Neutrophil (primary cell): Measurements from ENCODE around the gene OR6N1.

Experiments used
- H3K27ac ChIP-seq: fragments of 200-600 bp; sonication (generic); 2 replicates; pipeline ENCODE4 v1.5.1; 2016; ENCODE audit warnings: mild to moderate bottlenecking, moderate library complexity
- H3K27me3 ChIP-seq: fragments of 200-600 bp; sonication (generic); 2 replicates; pipeline ENCODE4 v1.6.0; 2016; ENCODE audit warnings: mild to moderate bottlenecking
- H3K36me3 ChIP-seq: fragments of 200-600 bp; sonication (generic); 2 replicates; pipeline ENCODE4 v1.5.1; 2017
- H3K4me1 ChIP-seq, 2 experiments: fragments of 200-600 bp in 1 of 2; sonication (generic) in 1 of 2; 1 replicate in 1 of 2; 2 replicates in 1 of 2; pipeline versions ENCODE4 v1.5.1 to v1.6.1; 2013 to 2016; ENCODE audit warnings: low read depth in 1 of 2, low read length in 1 of 2, mild to moderate bottlenecking in 1 of 2, moderate library complexity in 1 of 2; ENCODE audit not compliant: control insufficient read depth in 1 of 2, insufficient read depth in 1 of 2
- H3K4me3 ChIP-seq, 2 experiments: fragments of 200-600 bp in 1 of 2; sonication (generic) in 1 of 2; 1 replicate in 1 of 2; 2 replicates in 1 of 2; pipeline ENCODE4 v1.5.1; 2013 to 2016; ENCODE audit warnings: low read depth in 1 of 2, low read length in 1 of 2, mild to moderate bottlenecking in 1 of 2, moderate library complexity in 1 of 2
- H3K9me3 ChIP-seq: fragments of 200-600 bp; sonication (generic); 2 replicates; pipeline ENCODE4 v1.5.1; 2016
- TF ChIP-seq, protein P1 (sequence below): fragments of 200-600 bp; sonication (generic); IDR thresholded peaks from 2 replicates; pipeline ENCODE4 v1.5.1; 2016; ENCODE audit warnings: antibody characterized with exemption

The OR6N1 gene

DNA sequence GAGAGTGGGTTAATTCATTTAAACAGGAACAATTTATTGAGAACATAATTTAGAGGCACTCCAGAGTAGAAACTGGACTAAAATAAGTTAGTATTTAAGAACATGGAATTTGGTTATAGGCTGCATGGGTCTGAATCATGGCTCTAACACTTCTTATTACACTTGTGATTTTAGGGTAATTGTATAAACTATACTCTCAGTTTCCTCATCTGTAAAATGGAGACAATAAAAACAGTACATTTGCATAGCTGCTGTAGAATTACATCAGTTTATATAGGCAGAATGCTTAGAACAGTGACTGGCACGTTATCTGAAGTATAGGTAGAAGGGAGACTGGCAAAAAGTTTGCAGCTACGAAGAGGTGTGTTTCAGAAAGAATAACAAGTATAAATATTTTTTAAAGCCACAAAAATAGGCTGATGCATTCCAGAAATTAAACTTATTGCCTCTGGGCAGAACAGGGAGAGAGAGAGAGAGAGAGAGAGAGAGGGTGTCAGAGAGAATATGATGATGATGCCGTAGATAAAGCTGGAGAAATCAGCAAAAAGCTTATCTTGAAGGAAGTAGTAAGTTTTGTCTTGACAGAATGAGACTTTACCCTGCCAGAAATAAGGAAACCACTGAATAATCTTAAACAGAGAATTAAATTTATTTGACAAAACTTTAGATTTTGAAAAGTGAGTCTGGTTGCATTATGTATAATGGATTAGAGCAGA lies 43.3 kb downstream of the OR6N1 start:
- TF ChIP-seq, protein P1, sequence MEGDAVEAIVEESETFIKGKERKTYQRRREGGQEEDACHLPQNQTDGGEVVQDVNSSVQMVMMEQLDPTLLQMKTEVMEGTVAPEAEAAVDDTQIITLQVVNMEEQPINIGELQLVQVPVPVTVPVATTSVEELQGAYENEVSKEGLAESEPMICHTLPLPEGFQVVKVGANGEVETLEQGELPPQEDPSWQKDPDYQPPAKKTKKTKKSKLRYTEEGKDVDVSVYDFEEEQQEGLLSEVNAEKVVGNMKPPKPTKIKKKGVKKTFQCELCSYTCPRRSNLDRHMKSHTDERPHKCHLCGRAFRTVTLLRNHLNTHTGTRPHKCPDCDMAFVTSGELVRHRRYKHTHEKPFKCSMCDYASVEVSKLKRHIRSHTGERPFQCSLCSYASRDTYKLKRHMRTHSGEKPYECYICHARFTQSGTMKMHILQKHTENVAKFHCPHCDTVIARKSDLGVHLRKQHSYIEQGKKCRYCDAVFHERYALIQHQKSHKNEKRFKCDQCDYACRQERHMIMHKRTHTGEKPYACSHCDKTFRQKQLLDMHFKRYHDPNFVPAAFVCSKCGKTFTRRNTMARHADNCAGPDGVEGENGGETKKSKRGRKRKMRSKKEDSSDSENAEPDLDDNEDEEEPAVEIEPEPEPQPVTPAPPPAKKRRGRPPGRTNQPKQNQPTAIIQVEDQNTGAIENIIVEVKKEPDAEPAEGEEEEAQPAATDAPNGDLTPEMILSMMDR, result no peak
- no peaks in the 10 kb centered on the region for H3K4me1 ChIP-seq
- no peak overlapping the region for H3K4me3 ChIP-seq
- no peak overlapping the region for H3K27ac ChIP-seq
- no peaks in the 10 kb centered on the region for H3K27me3 ChIP-seq
- no peaks in the 10 kb centered on the region for H3K9me3 ChIP-seq
- no peaks in the 10 kb centered on the region for H3K36me3 ChIP-seq

DNA sequence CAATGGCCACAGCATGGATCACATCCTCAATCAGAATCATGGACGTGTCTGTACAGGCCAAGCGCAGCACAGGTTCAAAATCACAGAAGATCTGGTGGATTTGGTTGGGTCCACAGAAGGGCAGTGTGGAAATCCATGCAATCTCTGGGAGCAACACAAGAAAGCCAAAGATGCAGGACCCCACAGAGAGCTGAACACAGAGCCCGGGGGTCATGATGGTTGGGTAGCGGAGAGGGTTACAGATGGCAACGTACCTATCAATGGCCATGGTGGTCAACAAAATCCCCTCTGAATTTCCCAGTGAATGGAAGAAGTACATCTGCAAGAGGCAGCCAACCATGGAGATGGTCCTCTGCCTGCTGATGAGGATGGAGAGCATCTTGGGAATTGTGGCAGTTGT lies 47.6 kb downstream of the OR6N1 start:
- TF ChIP-seq, protein P1, result no peak
- Histone ChIP-seq H3K27me3 (no peaks in the 10 kb centered on the region), H3K36me3 (no peaks in the 10 kb centered on the region), H3K27ac (no peak overlapping the region), H3K4me3 (no peak overlapping the region), H3K4me1 (no peaks in the 10 kb centered on the region), H3K9me3 (no peaks in the 10 kb centered on the region)

DNA sequence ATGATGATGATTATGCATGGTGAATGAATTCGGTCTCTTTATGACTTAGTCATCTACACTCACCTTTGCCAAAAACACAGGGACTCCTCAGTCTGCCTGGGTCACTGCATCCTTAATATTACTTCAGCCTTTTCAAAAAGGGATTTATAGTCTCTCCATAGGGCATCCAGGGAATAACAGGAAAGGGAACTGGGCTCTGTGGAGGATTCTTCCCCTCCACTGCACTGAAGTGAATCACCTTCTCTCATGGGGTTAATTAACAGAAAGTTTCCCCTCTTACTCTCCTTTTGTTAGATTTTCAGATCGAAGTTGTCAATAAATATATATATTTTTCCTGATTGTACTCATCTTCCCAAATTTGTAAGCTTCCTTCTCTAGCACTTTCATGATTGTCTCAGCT lies 51.4 kb downstream of the OR6N1 start, which contains the start of gene OR6K3:
OR6K3 (minus strand) TSS at position 101 of the 400 bp plus-strand sequence. CDS start 2,605 bp downstream, outside the sequence.
- Histone ChIP-seq H3K27me3 (no peaks in the 10 kb centered on the region), H3K4me1 (no peaks in the 10 kb centered on the region), H3K4me3 (no peak within 1 kb of the TSS), H3K27ac (no peak within 1 kb of the TSS), H3K36me3 (no peaks in the 10 kb centered on the region), H3K9me3 (no peaks in the 10 kb centered on the region)
- TF ChIP-seq, protein P1, result no peak

DNA sequence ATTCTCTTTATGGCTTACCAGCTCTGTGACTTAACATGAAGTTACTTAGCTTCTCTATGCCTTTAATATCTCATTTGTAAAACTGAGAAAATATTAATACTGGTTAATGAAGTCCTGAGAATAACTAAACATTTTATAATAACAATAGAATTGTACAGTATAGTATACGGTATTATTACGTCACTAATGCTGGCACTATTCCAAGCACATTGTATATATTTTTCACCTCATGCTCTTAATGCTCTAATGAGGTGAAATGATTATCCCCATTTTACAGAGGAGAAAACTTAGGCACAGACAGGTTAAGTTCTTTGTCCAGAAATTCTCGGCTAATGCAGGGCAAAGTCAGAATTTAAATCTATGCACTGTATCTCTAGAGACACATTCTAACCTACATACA lies 52.3 kb downstream of the OR6N1 start:
- Histone ChIP-seq H3K4me3 (no peak overlapping the region), H3K4me1 (no peaks in the 10 kb centered on the region), H3K27me3 (no peaks in the 10 kb centered on the region), H3K27ac (no peak overlapping the region), H3K36me3 (no peaks in the 10 kb centered on the region), H3K9me3 (no peaks in the 10 kb centered on the region)
- TF ChIP-seq, protein P1, result no peak

DNA sequence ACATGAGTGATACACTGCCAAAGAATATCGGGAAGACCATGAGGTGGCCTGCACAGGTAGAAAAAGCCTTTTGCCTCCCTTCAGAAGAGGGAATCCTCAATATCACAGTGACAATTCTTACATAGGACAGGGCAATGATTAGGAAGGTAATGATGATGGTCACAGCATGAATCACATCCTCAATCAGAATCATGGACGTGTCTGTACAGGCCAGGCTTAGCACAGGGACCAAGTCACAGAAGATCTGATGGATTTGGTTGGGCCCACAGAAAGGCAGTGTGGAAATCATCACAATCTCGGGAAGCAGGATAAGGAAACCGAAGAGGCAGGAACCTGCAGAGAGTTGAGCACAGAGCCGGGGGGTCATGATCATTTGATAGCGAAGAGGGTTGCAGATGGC lies 54.7 kb downstream of the OR6N1 start:
- H3K4me3 ChIP-seq, result no peak overlapping the region
- H3K4me1 ChIP-seq, result no peaks in the 10 kb centered on the region
- H3K36me3 ChIP-seq, result no peaks in the 10 kb centered on the region
- H3K9me3 ChIP-seq, result no peaks in the 10 kb centered on the region
- no peaks in the 10 kb centered on the region for H3K27me3 ChIP-seq
- H3K27ac ChIP-seq, result no peak overlapping the region
- TF ChIP-seq, protein P1, result no peak
